Measurements from ENCODE around the gene DDAH2.

- TF ChIP-seq TAF1 (IDR thresholded peaks at IDR 0.05; ENCODE audit: borderline replicate concordance, low read depth, low read length) (no peak), POLR2A (IDR thresholded peaks at IDR 0.05; ENCODE audit: low read depth, low read length) (no peak)
Measured at GRCh38 chr6:31692886-31693285, 36.2 kb downstream of the DDAH2 start.
